Measurements from ENCODE around the gene DYNLRB1. TPM values are rescaled to one million over a fixed set of nuclear protein-coding genes. Genes with fewer than 3 reads are reported as not detected.

DYNLRB1 gene
- total RNA-seq, 4 donors from 2014 or later = 119 to 231 (median 210) TPM

- intact Hi-C loops (cut with DNase I) = no loop called here
- Histone ChIP-seq H3K27ac (no peak overlapping the region), H3K4me3 (replicated peaks in 1 of 3) (no peak overlapping the region), H3K9me3 (no peaks in the 10 kb centered on the region), H3K36me3 (peaks cover 3 to 19% of the 10 kb centered on the region in 2 donors), H3K27me3 (no peaks in the 10 kb centered on the region), H3K4me1 (no peaks in the 10 kb centered on the region)
- 95 to 100% methylated on average over 1 of the region's 1 CpG for WGBS, 2 donors
- TF ChIP-seq CTCF (IDR thresholded peaks at IDR 0.05) = no peak
- no peak for TF ChIP-seq POLR2A (IDR thresholded peaks at IDR 0.05)
- no peak for DNase-seq
These were observed 15.4 kb upstream of the DYNLRB1 start for GRCh38 chr20:34500823-34501222.

- Histone ChIP-seq H3K27me3 (no peaks in the 10 kb centered on the region), H3K4me3 (replicated peaks in 1 of 3) (no peak overlapping the region), H3K4me1 (peaks cover 2 to 11% of the 10 kb centered on the region in 2 donors), H3K36me3 (peaks cover 11 to 31% of the 10 kb centered on the region in 2 donors), H3K27ac (no peak overlapping the region), H3K9me3 (no peaks in the 10 kb centered on the region)
- TF ChIP-seq POLR2A (IDR thresholded peaks at IDR 0.05) (no peak), CTCF (IDR thresholded peaks at IDR 0.05) (no peak)
- 91 to 94% methylated on average over 3 of the region's 3 CpGs for WGBS, 2 donors
- no peak for DNase-seq
- intact Hi-C loops (cut with DNase I) = no loop called here
These were observed 9.7 kb upstream of the DYNLRB1 start for GRCh38 chr20:34506480-34506879.

GRCh38 chr20:34507702-34508413 lies 8.4 kb upstream of the DYNLRB1 start:
- no peak overlapping the region for H3K27ac ChIP-seq
- H3K4me1 ChIP-seq = peaks cover 15 to 24% of the 10 kb centered on the region in 2 donors

GRCh38 chr20:34510575-34510974 lies 5.6 kb upstream of the DYNLRB1 start:
- 93% methylated on average over 1 of the region's 1 CpG for WGBS, 2 donors
- Histone ChIP-seq H3K27ac (peak overlapping the region; percentile 8 to 83 (median 80)), H3K36me3 (peaks cover 11 to 18% of the 10 kb centered on the region in 2 donors), H3K27me3 (no peaks in the 10 kb centered on the region), H3K9me3 (no peaks in the 10 kb centered on the region), H3K4me1 (peaks cover 26 to 38% of the 10 kb centered on the region in 2 donors), H3K4me3 (replicated peaks in 1 of 3) (no peak overlapping the region)
- DNase-seq = no peak
- intact Hi-C loops (cut with DNase I) = no loop called here
- TF ChIP-seq POLR2A (IDR thresholded peaks at IDR 0.05) = no peak
- TF ChIP-seq CTCF (IDR thresholded peaks at IDR 0.05) = no peak

More at GRCh38 chr20:34507702-34508413, 8.4 kb upstream of the DYNLRB1 start:
- Histone ChIP-seq H3K9me3 (no peaks in the 10 kb centered on the region), H3K27me3 (no peaks in the 10 kb centered on the region), H3K4me3 (replicated peaks in 1 of 3) (no peak overlapping the region), H3K36me3 (peaks cover 11 to 31% of the 10 kb centered on the region in 2 donors)
- intact Hi-C loops (cut with DNase I) = no loop called here
- WGBS, 2 donors = 88 to 92% methylated on average over 4 of the region's 4 CpGs
- TF ChIP-seq POLR2A (IDR thresholded peaks at IDR 0.05) (no peak), CTCF (IDR thresholded peaks at IDR 0.05) (no peak)
- DNase-seq = no peak

- H3K4me3 ChIP-seq (replicated peaks in 1 of 3) = no peak overlapping the region
- H3K36me3 ChIP-seq = peaks cover 5 to 7% of the 10 kb centered on the region in 2 donors
- intact Hi-C loops (cut with DNase I) = no loop called here
- H3K27me3 ChIP-seq = no peaks in the 10 kb centered on the region
- no peak for TF ChIP-seq POLR2A (IDR thresholded peaks at IDR 0.05)
- TF ChIP-seq CTCF (IDR thresholded peaks at IDR 0.05) = no peak
- no peak for DNase-seq
- H3K4me1 ChIP-seq = peaks cover 26 to 38% of the 10 kb centered on the region in 2 donors
- WGBS, 2 donors = 76 to 87% methylated on average over 3 of the region's 3 CpGs
- no peaks in the 10 kb centered on the region for H3K9me3 ChIP-seq
- peak overlapping the region; percentile 60 to 83 (median 80) for H3K27ac ChIP-seq
These were observed 4.3 kb upstream of the DYNLRB1 start for GRCh38 chr20:34511891-34512265.

Measured in thyroid gland (tissue), 4 donors.